Upper lobe of left lung (tissue), 6 donors: ENCODE data around the gene MRFAP1. TPM values are rescaled to one million over a fixed set of nuclear protein-coding genes. Genes with fewer than 3 reads are reported as not detected.

Source experiments
- ATAC-seq, 2 donors: fragments of 200-7000 bp; cut with Tn5 transposase; one replicate each; pipeline ENCODE4 v1.9.1; 2022; ENCODE audit warnings: mild to moderate bottlenecking in 2 of 2, moderate library complexity in 2 of 2; ENCODE audit not compliant: low FRiP score in 2 of 2
- DNase-seq, 2 donors: peaks; one replicate each; pipeline ENCODE4 v3.0.0-alpha.2; 2019 to 2020
- H3K27ac ChIP-seq, 4 donors: fragments of 200-600 bp; sonication (generic); one replicate each; pipeline ENCODE4 v1.5.1; 2016 to 2019
- H3K27me3 ChIP-seq, 4 donors: fragments of 200-600 bp; sonication (generic); one replicate each; pipeline ENCODE4 v1.5.1; 2017 to 2019
- H3K36me3 ChIP-seq, 4 donors: fragments of 200-600 bp; sonication (generic); one replicate each; pipeline ENCODE4 v1.5.1; 2016 to 2019
- H3K4me1 ChIP-seq, 4 donors: fragments of 200-600 bp; sonication (generic); one replicate each; pipeline ENCODE4 v1.5.1; 2018 to 2019
- H3K4me3 ChIP-seq, 4 donors: fragments of 200-600 bp; sonication (generic); one replicate each; pipeline ENCODE4 v1.5.1; 2017 to 2019; ENCODE audit warnings: mild to moderate bottlenecking in 2 of 4, moderate library complexity in 1 of 4
- H3K9me3 ChIP-seq, 4 donors: fragments of 200-600 bp; sonication (generic); one replicate each; pipeline ENCODE4 v1.5.1; 2018 to 2019
- CTCF ChIP-seq, 6 experiments: fragments of 450-650 bp in 4 of 6; fragments of 200-600 bp in 2 of 6; sonication (generic) in 2 of 6; IDR thresholded peaks; one replicate each; pipeline ENCODE4 v1.5.1; 2016 to 2019; ENCODE audit warnings: antibody characterized with exemption in 6 of 6
- EP300 ChIP-seq, 4 donors: sonication (generic); formaldehyde crosslinking; IDR thresholded peaks; one replicate each; pipeline ENCODE4 v1.5.1; 2017; ENCODE audit warnings: antibody characterized with exemption in 4 of 4, control low read depth in 2 of 4
- POLR2A ChIP-seq, 4 donors: fragments of 450-650 bp; IDR thresholded peaks; one replicate each; pipeline ENCODE4 v1.5.1; 2016 to 2017; ENCODE audit warnings: antibody characterized with exemption in 4 of 4, mild to moderate bottlenecking in 2 of 4
- POLR2AphosphoS5 ChIP-seq, 2 donors: sonication (generic); formaldehyde crosslinking; IDR thresholded peaks; one replicate each; pipeline ENCODE4 v1.5.1; 2017; ENCODE audit warnings: antibody characterized with exemption in 2 of 2
- WGBS, 2 donors: methylation state at CpG; one replicate each; pipeline ENCODE4 v1.1.5; 2017 to 2018; 5-methylcytosine and 5-hydroxymethylcytosine counted together
- total RNA-seq, 6 donors: library from RNA; depleted of rRNA in 4 of 6; stranded (reverse); fragments of >200 nt in 4 of 6; gene quantifications; one replicate each; pipeline versions ENCODE4 v1.1.0 to v1.2.1, GENCODE V29; 2016 to 2021
- donor health status: DM: no; HTN: no; CAD: no; lungs with moderate emphysema.
- donor health status: DM: no; HTN: yes; CAD: no; lungs with severe emphysema.

The MRFAP1 gene
- total RNA-seq, 6 donors from 2014 or later, result 129 to 256 (median 220) TPM

GRCh38 chr4:6619116-6619465 lies 21.4 kb upstream of the MRFAP1 start:
- no peak for TF ChIP-seq EP300 (IDR thresholded peaks at IDR 0.05)
- ATAC-seq (no peak), DNase-seq (no peak)
- H3K27me3 ChIP-seq, result no peaks in the 10 kb centered on the region
- H3K4me3 ChIP-seq, result no peak overlapping the region
- peaks cover 5 to 64% (median 51%) of the 10 kb centered on the region in 4 donors for H3K36me3 ChIP-seq
- H3K9me3 ChIP-seq, result no peaks in the 10 kb centered on the region
- 95 to 97% methylated on average over 13 of the region's 13 CpGs for WGBS, 2 donors
- no peaks in the 10 kb centered on the region for H3K4me1 ChIP-seq
- no peak overlapping the region for H3K27ac ChIP-seq

- 91 to 92% methylated on average over 9 to 24 of the region's 24 CpGs for WGBS, 2 donors
- DNase-seq (peak in 1 of 2 donors; percentile 66), ATAC-seq (no peak)
- Histone ChIP-seq H3K4me1 (no peaks in the 10 kb centered on the region), H3K36me3 (peaks cover 5 to 58% (median 48%) of the 10 kb centered on the region in 4 donors), H3K4me3 (no peak overlapping the region), H3K9me3 (no peaks in the 10 kb centered on the region), H3K27me3 (no peaks in the 10 kb centered on the region), H3K27ac (no peak overlapping the region)
- no peak for TF ChIP-seq POLR2AphosphoS5 (IDR thresholded peaks at IDR 0.05)
- no peak for TF ChIP-seq CTCF (IDR thresholded peaks at IDR 0.05)
- no peak for TF ChIP-seq POLR2A (IDR thresholded peaks at IDR 0.05)
- no peak for TF ChIP-seq EP300 (IDR thresholded peaks at IDR 0.05)
Observed at GRCh38 chr4:6619466-6620255, 20.8 kb upstream of the MRFAP1 start.

GRCh38 chr4:6620296-6620695 lies 20.2 kb upstream of the MRFAP1 start:
- no peak overlapping the region for H3K4me3 ChIP-seq
- DNase-seq (no peak), ATAC-seq (no peak)
- H3K27me3 ChIP-seq, result no peaks in the 10 kb centered on the region
- peaks cover 5 to 52% (median 41%) of the 10 kb centered on the region in 4 donors for H3K36me3 ChIP-seq
- H3K27ac ChIP-seq, result no peak overlapping the region
- no peaks in the 10 kb centered on the region for H3K9me3 ChIP-seq
- 94% methylated on average over 10 of the region's 10 CpGs for WGBS, 2 donors
- TF ChIP-seq POLR2AphosphoS5 (IDR thresholded peaks at IDR 0.05) (no peak), EP300 (IDR thresholded peaks at IDR 0.05) (no peak), POLR2A (IDR thresholded peaks at IDR 0.05) (no peak), CTCF (IDR thresholded peaks at IDR 0.05) (no peak)
- no peaks in the 10 kb centered on the region for H3K4me1 ChIP-seq

- TF ChIP-seq POLR2AphosphoS5 (IDR thresholded peaks at IDR 0.05), result no peak
- no peak for TF ChIP-seq CTCF (IDR thresholded peaks at IDR 0.05)
- no peak for TF ChIP-seq EP300 (IDR thresholded peaks at IDR 0.05)
- no peak for TF ChIP-seq POLR2A (IDR thresholded peaks at IDR 0.05)
- no peak for ATAC-seq
Observed at GRCh38 chr4:6620891-6621555, 19.5 kb upstream of the MRFAP1 start.

GRCh38 chr4:6621556-6621927 lies 18.9 kb upstream of the MRFAP1 start:
- DNase-seq (no peak), ATAC-seq (no peak)
- H3K27me3 ChIP-seq, result no peaks in the 10 kb centered on the region
- WGBS, 2 donors, result 88 to 89% methylated on average over 8 to 13 of the region's 13 CpGs
- no peak overlapping the region for H3K4me3 ChIP-seq
- TF ChIP-seq EP300 (IDR thresholded peaks at IDR 0.05) (no peak), POLR2AphosphoS5 (IDR thresholded peaks at IDR 0.05) (no peak), POLR2A (IDR thresholded peaks at IDR 0.05) (no peak), CTCF (IDR thresholded peaks at IDR 0.05) (no peak)
- H3K4me1 ChIP-seq, result no peaks in the 10 kb centered on the region
- H3K9me3 ChIP-seq, result no peaks in the 10 kb centered on the region
- H3K27ac ChIP-seq, result no peak overlapping the region
- peaks cover under 1 to 39% (median 30%) of the 10 kb centered on the region in 4 donors for H3K36me3 ChIP-seq

More at GRCh38 chr4:6620891-6621555, 19.5 kb upstream of the MRFAP1 start:
- Histone ChIP-seq H3K4me3 (no peak overlapping the region), H3K36me3 (peaks cover 5 to 44% (median 35%) of the 10 kb centered on the region in 4 donors), H3K4me1 (no peaks in the 10 kb centered on the region), H3K27me3 (no peaks in the 10 kb centered on the region), H3K9me3 (no peaks in the 10 kb centered on the region), H3K27ac (no peak overlapping the region)
- 84 to 85% methylated on average over 9 to 10 of the region's 10 CpGs for WGBS, 2 donors
- no peak for DNase-seq
